CD4-positive, alpha-beta memory T cell (primary cell): ENCODE results near the gene KCNIP1. TPM values are rescaled to one million over a fixed set of nuclear protein-coding genes. Genes with fewer than 3 reads are reported as not detected.
"Not testable (repeated sequence)": the region's sequence is repeated elsewhere in the genome, so short reads cannot be mapped to it uniquely, and the experiment has no call there.

Experiments used
- CTCF ChIA-PET: fragments of 350-600 bp; sonication (Branson Sonifier 250); formaldehyde crosslinking; loops from one replicate; lab custom pipeline; 2021; ENCODE audit warnings: inconsistent platforms; ENCODE audit not compliant: partially characterized antibody; lab: Charles Lee
- POLR2A ChIA-PET: fragments of 350-600 bp; sonication (Branson Sonifier 250); formaldehyde crosslinking; loops from one replicate; lab custom pipeline; 2021; ENCODE audit not compliant: partially characterized antibody; lab: Charles Lee
- DNase-seq, 5 donors: peaks; one replicate each; pipeline versions ENCODE4 v3.0.0 to v3.0.0-alpha.2; 2020 to 2022; ENCODE audit warnings: mixed read lengths in 1 of 5
- H3K27ac ChIP-seq: one replicate; pipeline ENCODE4 v1.7.0; 2013; ENCODE audit warnings: low read depth, low read length
- H3K27me3 ChIP-seq: 2 replicates; pipeline ENCODE4 v1.7.0; 2013; ENCODE audit warnings: mild to moderate bottlenecking, low read length, moderate library complexity; ENCODE audit not compliant: insufficient read depth
- H3K36me3 ChIP-seq: 2 replicates; pipeline ENCODE4 v1.7.0; 2013; ENCODE audit warnings: mild to moderate bottlenecking, low read length, moderate library complexity; ENCODE audit not compliant: insufficient read depth
- H3K4me1 ChIP-seq: 2 replicates; pipeline ENCODE4 v1.7.0; 2013; ENCODE audit warnings: mild to moderate bottlenecking, low read length, moderate library complexity; ENCODE audit not compliant: insufficient read depth
- H3K4me3 ChIP-seq, 2 donors: one replicate each; pipeline ENCODE4 v1.7.0; 2013; ENCODE audit warnings: low read length in 2 of 2, mild to moderate bottlenecking in 1 of 2
- H3K9me3 ChIP-seq, 2 donors: one replicate each; pipeline ENCODE4 v1.7.0; 2013; ENCODE audit warnings: low read length in 2 of 2, control low read depth in 1 of 2; ENCODE audit not compliant: control insufficient read depth in 1 of 2
- H3K27ac Mint-ChIP-seq, 7 donors: one replicate each; pipeline ENCODE4 v1.8.0; 2020 to 2021; ENCODE audit warnings: mixed read lengths in 7 of 7, mild to moderate bottlenecking in 6 of 7, inconsistent platforms in 3 of 7, moderate library complexity in 3 of 7
- H3K27me3 Mint-ChIP-seq, 2 donors: one replicate each; pipeline ENCODE4 v1.8.0; 2020 to 2021; ENCODE audit warnings: mixed read lengths in 2 of 2
- H3K36me3 Mint-ChIP-seq, 2 donors: one replicate each; pipeline ENCODE4 v1.8.0; 2020 to 2021; ENCODE audit warnings: mixed read lengths in 2 of 2, inconsistent platforms in 1 of 2, mild to moderate bottlenecking in 1 of 2
- H3K4me1 Mint-ChIP-seq, 4 donors: one replicate each; pipeline ENCODE4 v1.8.0; 2020 to 2021; ENCODE audit warnings: mixed read lengths in 4 of 4, mild to moderate bottlenecking in 1 of 4
- H3K4me3 Mint-ChIP-seq, 8 donors: one replicate each; pipeline ENCODE4 v1.8.0; 2020 to 2021; ENCODE audit warnings: mixed read lengths in 8 of 8, mild to moderate bottlenecking in 7 of 8, moderate library complexity in 6 of 8, inconsistent platforms in 3 of 8
- H3K9me3 Mint-ChIP-seq, 8 donors: one replicate each; pipeline ENCODE4 v1.8.0; 2020 to 2021; ENCODE audit warnings: mixed read lengths in 8 of 8, mild to moderate bottlenecking in 5 of 8, inconsistent platforms in 3 of 8, moderate library complexity in 1 of 8
- intact Hi-C: fragments of 100-400 bp; cut with micrococcal nuclease; formaldehyde crosslinking; loops from one replicate; pipeline ENCODE4 v1.15.1; 2023
- polyA plus RNA-seq, 2 donors: library from polyadenylated mRNA; unstranded; fragments of 300-500 nt; fragmentation: Illumina TruSeq; gene quantifications; one replicate each; pipeline ENCODE4 v1.2.3, GENCODE V29; 2021
- total RNA-seq, 2 experiments: library from RNA; stranded (reverse); gene quantifications; one replicate each; pipeline ENCODE4 v1.2.3, GENCODE V29; 2021

Gene KCNIP1
- total and polyA plus RNA-seq, 4 experiments from 2014 or later, result not detected

GRCh38 chr5:170765868-170766267 is 262.0 kb downstream of the KCNIP1 start:
- intact Hi-C loops, H3K27me3 ChIP-seq, H3K27me3 Mint-ChIP-seq, H3K27ac ChIP-seq, CTCF ChIA-PET, H3K9me3 ChIP-seq, H3K9me3 Mint-ChIP-seq, H3K4me3 Mint-ChIP-seq, H3K4me3 ChIP-seq, H3K27ac Mint-ChIP-seq, H3K36me3 Mint-ChIP-seq, H3K4me1 ChIP-seq, POLR2A ChIA-PET, H3K4me1 Mint-ChIP-seq, H3K36me3 ChIP-seq, DNase-seq: not testable (repeated sequence)

DNA sequence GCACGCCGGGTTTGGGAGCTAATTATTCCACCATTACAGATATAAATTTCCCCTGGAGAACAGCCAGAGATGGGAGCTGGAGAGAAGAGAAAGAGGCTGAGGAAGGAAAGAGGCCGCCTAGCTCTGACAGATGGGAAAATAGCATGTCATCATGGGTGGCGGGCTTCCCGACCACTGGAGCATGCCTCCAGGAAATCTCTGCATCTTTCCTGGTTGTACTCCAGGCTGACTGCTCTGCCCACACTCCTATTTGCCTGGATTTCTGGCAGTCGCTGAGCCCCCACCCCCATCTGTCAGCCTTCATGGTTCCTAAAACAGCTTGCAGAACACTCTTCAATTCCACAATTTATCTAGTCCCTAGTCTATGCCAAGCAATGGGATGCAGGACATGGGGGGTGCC is 265.4 kb downstream of the KCNIP1 start:
- POLR2A ChIA-PET, result no interaction called here
- Mint-ChIP-seq H3K27me3 (peaks cover 0 to 2% of the 10 kb centered on the region in 2 donors), H3K36me3 (no peaks in the 10 kb centered on the region), H3K4me1 (no peaks in the 10 kb centered on the region), H3K4me3 (no peak overlapping the region), H3K9me3 (no peaks in the 10 kb centered on the region), H3K27ac (no peak overlapping the region)
- intact Hi-C loops, result no loop called here
- H3K27ac ChIP-seq, result no peak overlapping the region
- no peaks in the 10 kb centered on the region for H3K27me3 ChIP-seq
- no peaks in the 10 kb centered on the region for H3K4me1 ChIP-seq
- H3K9me3 ChIP-seq, result no peaks in the 10 kb centered on the region
- no peak for DNase-seq
- CTCF ChIA-PET, result no interaction called here
- H3K36me3 ChIP-seq, result no peaks in the 10 kb centered on the region
- H3K4me3 ChIP-seq, result no peak overlapping the region

DNA sequence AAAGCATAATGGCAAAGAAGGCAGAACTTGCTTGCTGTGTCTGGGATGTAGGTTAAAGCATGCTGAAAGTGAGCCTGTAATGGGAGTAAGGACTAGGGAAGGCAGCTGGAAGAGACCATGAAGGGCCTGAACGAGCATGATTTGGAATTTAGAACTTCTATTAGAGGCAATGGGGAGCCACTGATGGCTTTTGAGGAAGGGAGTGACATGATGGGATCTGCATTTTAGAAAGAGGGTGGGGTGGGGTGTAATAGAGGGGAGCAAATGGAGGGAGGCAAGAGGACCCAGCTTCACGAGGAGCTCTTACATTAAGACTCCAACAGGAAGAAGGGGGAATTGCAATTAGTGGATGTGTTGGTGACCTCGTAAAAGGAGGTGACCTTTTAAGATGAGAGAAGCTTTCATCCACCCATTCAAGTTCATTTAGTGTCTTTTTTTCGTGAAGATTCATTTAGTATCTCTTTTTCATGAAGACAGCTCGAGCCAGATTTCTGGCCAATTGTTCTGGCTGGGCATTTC is 266.1 kb downstream of the KCNIP1 start:
- H3K27me3 ChIP-seq, result no peaks in the 10 kb centered on the region
- H3K4me3 ChIP-seq, result no peak overlapping the region
- no peaks in the 10 kb centered on the region for H3K9me3 Mint-ChIP-seq
- POLR2A ChIA-PET, result no interaction called here
- intact Hi-C loops, result no loop called here
- peaks cover 0 to 2% of the 10 kb centered on the region in 2 donors for H3K27me3 Mint-ChIP-seq
- H3K36me3 Mint-ChIP-seq, result no peaks in the 10 kb centered on the region
- no peak for DNase-seq
- H3K36me3 ChIP-seq, result no peaks in the 10 kb centered on the region
- H3K4me1 Mint-ChIP-seq, result no peaks in the 10 kb centered on the region
- no peaks in the 10 kb centered on the region for H3K9me3 ChIP-seq
- H3K27ac Mint-ChIP-seq, result no peak overlapping the region
- H3K27ac ChIP-seq, result no peak overlapping the region
- H3K4me3 Mint-ChIP-seq, result no peak overlapping the region
- no peaks in the 10 kb centered on the region for H3K4me1 ChIP-seq
- CTCF ChIA-PET, result no interaction called here

DNA sequence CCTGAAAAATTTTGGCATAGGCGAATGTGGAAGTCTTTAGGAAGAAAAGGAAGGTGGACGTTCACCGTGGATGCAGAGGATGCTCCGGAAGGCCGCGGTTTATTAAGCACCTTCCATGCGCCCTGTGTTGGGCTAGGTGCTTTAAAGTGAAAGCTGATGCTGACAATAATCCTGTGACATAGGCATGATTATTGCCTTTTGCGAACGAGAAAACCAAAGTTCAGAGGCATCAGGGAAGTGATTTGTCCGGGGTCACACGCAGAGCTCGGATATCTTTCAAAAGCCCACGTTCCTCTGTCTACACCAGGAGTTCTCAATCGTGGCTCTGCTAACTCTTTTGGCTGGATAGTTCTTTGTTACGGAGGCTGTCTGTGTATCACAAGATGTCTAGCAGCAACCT is 267.7 kb downstream of the KCNIP1 start:
- POLR2A ChIA-PET, result no interaction called here
- Mint-ChIP-seq H3K4me3 (no peak overlapping the region), H3K27ac (no peak overlapping the region)

DNA sequence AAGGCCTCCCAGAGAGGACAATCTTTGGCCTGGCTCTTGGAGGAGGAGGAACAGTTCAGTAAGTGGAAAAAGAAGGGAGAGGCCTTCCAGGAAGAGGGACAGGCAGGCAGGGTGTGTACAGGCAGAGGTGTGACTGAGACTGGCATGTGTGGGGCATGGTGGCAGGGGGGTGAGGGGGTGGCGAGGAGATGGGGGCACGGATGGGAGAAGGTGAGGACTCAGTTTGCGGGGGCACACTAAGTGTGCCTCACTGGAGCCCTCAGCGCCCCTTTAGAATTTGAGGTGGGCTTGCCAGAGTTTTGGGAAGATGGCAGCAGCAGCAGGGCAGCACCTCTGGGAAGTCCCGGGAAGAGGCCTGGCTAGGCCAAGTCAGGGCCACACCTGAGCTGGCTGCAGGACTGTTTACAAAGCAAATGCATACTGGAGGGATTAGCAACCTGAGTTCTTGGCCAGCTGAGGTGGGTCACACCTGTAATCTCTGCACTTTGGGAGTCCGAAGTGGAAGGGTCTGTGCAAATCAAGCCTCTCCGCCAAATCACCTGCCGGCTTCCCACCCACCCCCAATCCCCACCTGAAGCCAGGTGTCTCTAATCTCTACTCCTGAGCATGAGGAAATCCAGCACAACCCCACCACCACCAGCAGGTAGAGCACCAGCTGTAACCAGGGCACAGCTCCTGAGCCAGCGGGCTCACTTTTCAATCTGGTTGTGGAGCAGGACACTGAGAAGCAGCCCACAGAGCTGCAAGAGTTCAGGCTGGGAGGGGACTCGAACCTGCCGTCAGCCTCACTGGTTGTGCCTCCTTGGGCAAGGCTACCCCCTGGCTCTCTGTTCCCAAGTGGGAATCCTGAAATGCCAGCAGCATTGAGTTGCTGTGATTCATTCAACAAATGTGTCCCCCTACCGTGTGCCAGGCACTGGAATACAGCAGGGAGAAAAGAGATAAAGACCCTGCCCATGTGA is 269.5 kb downstream of the KCNIP1 start:
- ChIA-PET POLR2A (no interaction called here), CTCF (no interaction called here)
- intact Hi-C loops, result no loop called here
- no peaks in the 10 kb centered on the region for H3K27me3 Mint-ChIP-seq
- H3K9me3 Mint-ChIP-seq, result no peaks in the 10 kb centered on the region
- no peak overlapping the region for H3K4me3 Mint-ChIP-seq
- H3K4me3 ChIP-seq, result no peak overlapping the region
- H3K27ac ChIP-seq, result no peak overlapping the region
- no peaks in the 10 kb centered on the region for H3K36me3 ChIP-seq
- no peak overlapping the region for H3K27ac Mint-ChIP-seq
- H3K27me3 ChIP-seq, result no peaks in the 10 kb centered on the region
- H3K4me1 Mint-ChIP-seq, result no peaks in the 10 kb centered on the region
- H3K36me3 Mint-ChIP-seq, result no peaks in the 10 kb centered on the region
- no peaks in the 10 kb centered on the region for H3K4me1 ChIP-seq
- no peaks in the 10 kb centered on the region for H3K9me3 ChIP-seq
- DNase-seq, result no peak

More for the DNA sequence above, 267.7 kb downstream of the KCNIP1 start:
- Mint-ChIP-seq H3K4me1 (no peaks in the 10 kb centered on the region), H3K27me3 (peaks cover 0 to 2% of the 10 kb centered on the region in 2 donors), H3K9me3 (no peaks in the 10 kb centered on the region), H3K36me3 (no peaks in the 10 kb centered on the region)
- H3K27me3 ChIP-seq, result no peaks in the 10 kb centered on the region
- H3K4me3 ChIP-seq, result no peak overlapping the region
- no peaks in the 10 kb centered on the region for H3K4me1 ChIP-seq
- H3K27ac ChIP-seq, result no peak overlapping the region
- H3K9me3 ChIP-seq, result no peaks in the 10 kb centered on the region
- H3K36me3 ChIP-seq, result no peaks in the 10 kb centered on the region
- CTCF ChIA-PET, result no interaction called here
- DNase-seq, result no peak
- intact Hi-C loops, result no loop called here

DNA sequence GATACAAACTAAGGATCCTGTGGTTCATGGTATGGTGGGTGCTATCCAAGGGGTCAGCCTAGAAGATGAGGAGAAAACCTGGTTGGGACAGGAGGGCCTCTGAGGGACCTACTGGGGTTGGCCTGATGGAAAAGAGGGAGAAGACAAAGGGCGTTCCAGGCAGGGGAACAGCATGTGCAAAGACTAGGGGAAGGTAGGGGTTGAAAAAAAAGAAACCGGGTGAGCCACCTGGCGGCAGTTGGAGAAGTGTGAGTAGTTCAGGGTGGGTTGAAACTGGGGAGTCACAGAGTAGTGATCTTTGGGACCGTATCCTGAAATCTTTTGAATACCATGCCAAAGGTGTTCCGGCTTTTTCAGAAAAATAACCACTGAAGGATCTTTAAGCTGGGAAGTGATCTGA is 271.0 kb downstream of the KCNIP1 start:
- no peak overlapping the region for H3K4me3 Mint-ChIP-seq
- CTCF ChIA-PET, result no interaction called here
- intact Hi-C loops, result no loop called here

GRCh38 chr5:170781946-170782345 is 278.1 kb downstream of the KCNIP1 start:
- H3K36me3 ChIP-seq, result no peaks in the 10 kb centered on the region
- H3K36me3 Mint-ChIP-seq, result no peaks in the 10 kb centered on the region
- peaks cover 0 to 2% (median 0%) of the 10 kb centered on the region in 8 donors for H3K9me3 Mint-ChIP-seq
- intact Hi-C loops, result no loop called here
- no peak overlapping the region for H3K27ac ChIP-seq
- H3K4me3 Mint-ChIP-seq, result no peak overlapping the region
- H3K4me1 Mint-ChIP-seq, result no peaks in the 10 kb centered on the region
- no peaks in the 10 kb centered on the region for H3K9me3 ChIP-seq
- no peak for DNase-seq
- ChIA-PET CTCF (no interaction called here), POLR2A (no interaction called here)
- H3K27ac Mint-ChIP-seq, result no peak overlapping the region
- H3K27me3 ChIP-seq, result no peaks in the 10 kb centered on the region
- peaks cover 0 to 1% of the 10 kb centered on the region in 2 donors for H3K27me3 Mint-ChIP-seq
- no peak overlapping the region for H3K4me3 ChIP-seq
- H3K4me1 ChIP-seq, result no peaks in the 10 kb centered on the region

More for the DNA sequence above, 271.0 kb downstream of the KCNIP1 start:
- no peaks in the 10 kb centered on the region for H3K9me3 ChIP-seq
- no peak for DNase-seq
- no peaks in the 10 kb centered on the region for H3K4me1 Mint-ChIP-seq
- H3K36me3 Mint-ChIP-seq, result no peaks in the 10 kb centered on the region
- no peak overlapping the region for H3K27ac ChIP-seq
- H3K4me3 ChIP-seq, result no peak overlapping the region
- H3K36me3 ChIP-seq, result no peaks in the 10 kb centered on the region
- no peaks in the 10 kb centered on the region for H3K4me1 ChIP-seq
- H3K27ac Mint-ChIP-seq, result no peak overlapping the region
- no peaks in the 10 kb centered on the region for H3K9me3 Mint-ChIP-seq
- POLR2A ChIA-PET, result no interaction called here
- H3K27me3 Mint-ChIP-seq, result no peaks in the 10 kb centered on the region
- no peaks in the 10 kb centered on the region for H3K27me3 ChIP-seq
